Activated naive CD8-positive, alpha-beta T cell treated with anti-CD3 and anti-CD28 coated beads, Interleukin-2, amount 10 ng/mL, durations not matched to agents 7 days and 5 days (primary cell): Measurements from ENCODE around the gene PPM1M. TPM values are rescaled to one million over a fixed set of nuclear protein-coding genes. Genes with fewer than 3 reads are reported as not detected.
A peak's percentile ranks its signal among the peaks of the same experiment; 100 is the strongest.

ENCODE experiments used
- ATAC-seq: fragments of 150-1000 bp; cut with Tn5 transposase; one replicate; pipeline ENCODE4 v1.10.0; 2021; ENCODE audit warnings: low read depth, moderate library complexity
- POLR2A ChIA-PET: fragments of 350-600 bp; sonication (Branson Sonifier 250); formaldehyde crosslinking; loops from one replicate; lab custom pipeline; 2021; ENCODE audit warnings: antibody characterized with exemption; lab: Charles Lee
- DNase-seq: peaks from one replicate; pipeline ENCODE4 v3.0.0; 2021
- H3K27ac Mint-ChIP-seq: one replicate; pipeline ENCODE4 v1.8.0; 2022; ENCODE audit warnings: mild to moderate bottlenecking, mixed read lengths
- H3K27me3 Mint-ChIP-seq: one replicate; pipeline ENCODE4 v1.8.0; 2022; ENCODE audit warnings: mild to moderate bottlenecking, moderate library complexity, mixed read lengths
- H3K36me3 Mint-ChIP-seq: one replicate; pipeline ENCODE4 v1.8.0; 2021; ENCODE audit warnings: mild to moderate bottlenecking, mixed read lengths
- H3K4me1 Mint-ChIP-seq: one replicate; pipeline ENCODE4 v1.8.0; 2021; ENCODE audit warnings: mixed read lengths
- H3K4me3 Mint-ChIP-seq: one replicate; pipeline ENCODE4 v1.8.0; 2022; ENCODE audit warnings: mild to moderate bottlenecking, moderate library complexity, mixed read lengths
- H3K9me3 Mint-ChIP-seq: one replicate; pipeline ENCODE4 v1.8.0; 2021; ENCODE audit warnings: mixed read lengths
- total RNA-seq, 2 experiments: library from RNA; stranded (reverse); gene quantifications; one replicate each; pipeline ENCODE4 v1.2.3, GENCODE V29; 2021

PPM1M gene
- total RNA-seq, 2 experiments from 2014 or later = 101 to 105 TPM

DNA sequence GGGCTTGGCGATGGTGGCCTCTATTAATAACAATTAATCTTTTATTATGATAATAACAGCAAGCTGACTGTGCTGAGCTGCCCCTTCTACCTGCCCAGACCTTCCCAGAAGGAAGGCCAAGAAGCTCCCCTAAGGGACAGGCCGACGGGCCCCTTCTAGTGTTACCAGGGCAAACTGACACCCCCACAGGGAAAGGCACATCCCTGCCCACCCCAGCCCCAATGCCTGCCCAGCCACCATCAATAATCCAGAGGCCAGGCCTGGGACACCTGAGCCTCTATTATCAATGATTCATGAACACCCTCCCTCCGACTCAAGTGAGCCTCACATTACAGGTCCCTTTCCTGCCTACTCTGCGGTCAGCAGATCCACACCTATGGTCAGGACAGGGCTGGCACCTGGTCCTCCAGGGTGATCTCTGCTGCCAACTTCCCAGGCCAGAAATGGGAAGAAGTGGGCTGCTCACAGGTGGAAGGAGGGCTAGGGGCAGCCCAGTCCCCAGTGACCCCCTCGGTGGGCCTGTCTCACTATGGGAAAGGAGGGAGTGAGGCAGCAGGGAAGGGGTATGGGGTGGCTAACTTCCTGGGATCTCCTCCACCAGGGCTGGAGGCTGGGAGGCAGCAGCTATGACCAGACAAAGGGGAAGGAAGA is 8.4 kb upstream of the PPM1M start:
- Mint-ChIP-seq H3K4me3 (peak overlapping the region; percentile 99), H3K4me1 (peaks cover 55% of the 10 kb centered on the region), H3K27ac (peak overlapping the region; percentile 76), H3K9me3 (no peaks in the 10 kb centered on the region), H3K36me3 (peaks cover 21% of the 10 kb centered on the region), H3K27me3 (no peaks in the 10 kb centered on the region)
- POLR2A ChIA-PET = interaction anchor here (3.6 to 30.7 kb wide), 4 partner anchors 8 to 41 kb away, joined by 18 to 1053 read pairs (median 143); partner anchors contain the start of genes GLYCTK, PPM1M, TLR9 and WDR82
- peak; percentile 24 for DNase-seq
- no peak for ATAC-seq

DNA sequence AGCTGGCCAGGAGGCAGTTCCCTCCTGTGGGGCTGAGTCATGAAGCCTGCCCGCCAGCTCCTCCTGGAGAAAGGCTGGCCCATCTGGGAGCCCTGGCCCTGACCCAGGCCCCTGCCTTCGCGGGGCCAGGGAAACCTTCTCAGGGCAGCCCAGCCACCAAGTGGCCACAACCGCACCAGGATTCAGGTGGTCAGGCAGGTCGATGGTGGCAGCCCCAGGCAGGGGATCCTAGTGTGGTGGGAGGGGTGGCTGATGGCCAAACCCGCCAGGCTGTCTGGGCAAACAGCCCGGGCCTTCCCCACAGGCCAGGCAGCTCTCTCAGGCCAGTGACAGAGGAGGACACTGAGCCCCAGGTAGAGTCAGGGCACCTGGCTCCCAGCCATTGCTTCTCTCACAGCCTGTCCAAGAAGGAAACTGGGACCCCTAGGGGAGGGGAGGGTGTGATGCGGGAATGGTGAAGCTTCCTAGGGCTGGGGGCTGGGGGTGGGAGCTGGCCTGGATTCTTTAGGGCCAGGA is 7.8 kb upstream of the PPM1M start:
- H3K27ac Mint-ChIP-seq = peak overlapping the region; percentile 92
- H3K4me1 Mint-ChIP-seq = peaks cover 54% of the 10 kb centered on the region
- H3K36me3 Mint-ChIP-seq = peaks cover 22% of the 10 kb centered on the region
- no peaks in the 10 kb centered on the region for H3K27me3 Mint-ChIP-seq
- peak overlapping the region; percentile 99 for H3K4me3 Mint-ChIP-seq
- DNase-seq = peak; percentile 31
- POLR2A ChIA-PET = interaction anchor here (0.9 to 30.7 kb wide), 5 partner anchors 8 to 242 kb away, joined by 3 to 1053 read pairs (median 128); partner anchors contain the start of genes GLYCTK, PPM1M, RPL29 and TLR9
- H3K9me3 Mint-ChIP-seq = no peaks in the 10 kb centered on the region
- ATAC-seq = no peak

DNA sequence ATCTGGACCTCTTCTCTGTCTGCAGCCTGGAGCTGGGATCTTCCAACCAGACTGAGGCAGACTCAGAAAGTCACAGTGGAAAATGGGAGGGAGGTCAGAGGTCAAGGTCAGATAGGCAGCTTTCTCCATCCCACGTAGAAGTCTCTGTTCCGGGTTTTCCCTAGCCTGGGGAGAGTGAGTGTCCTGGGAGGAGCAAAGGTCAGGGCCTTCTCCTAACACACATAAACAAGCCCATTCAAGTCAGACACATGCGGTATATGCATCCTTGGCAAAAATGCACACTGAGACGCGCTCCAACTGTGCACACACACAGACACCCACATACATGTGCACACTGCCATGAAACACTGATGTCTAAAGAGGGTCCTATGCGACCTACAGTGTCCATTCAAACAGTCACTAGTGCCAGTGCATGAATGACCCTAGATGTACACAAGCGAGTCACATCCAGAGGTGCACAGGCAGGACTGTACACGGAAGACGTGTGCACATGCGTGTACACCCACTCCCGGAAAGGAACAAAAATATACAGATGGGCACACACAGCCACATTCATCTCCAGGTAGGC is 7.3 kb upstream of the PPM1M start:
- no peak for ATAC-seq
- Mint-ChIP-seq H3K36me3 (peaks cover 22% of the 10 kb centered on the region), H3K4me3 (peak overlapping the region; percentile 99), H3K9me3 (no peaks in the 10 kb centered on the region), H3K27ac (peak overlapping the region; percentile 92), H3K27me3 (no peaks in the 10 kb centered on the region), H3K4me1 (peaks cover 55% of the 10 kb centered on the region)
- DNase-seq = no peak
- POLR2A ChIA-PET = interaction anchor here (0.6 to 30.7 kb wide), 7 partner anchors 14 to 242 kb away, joined by 3 to 1053 read pairs (median 4); partner anchors contain the start of genes GLYCTK, RPL29, TLR9 and WDR82

DNA sequence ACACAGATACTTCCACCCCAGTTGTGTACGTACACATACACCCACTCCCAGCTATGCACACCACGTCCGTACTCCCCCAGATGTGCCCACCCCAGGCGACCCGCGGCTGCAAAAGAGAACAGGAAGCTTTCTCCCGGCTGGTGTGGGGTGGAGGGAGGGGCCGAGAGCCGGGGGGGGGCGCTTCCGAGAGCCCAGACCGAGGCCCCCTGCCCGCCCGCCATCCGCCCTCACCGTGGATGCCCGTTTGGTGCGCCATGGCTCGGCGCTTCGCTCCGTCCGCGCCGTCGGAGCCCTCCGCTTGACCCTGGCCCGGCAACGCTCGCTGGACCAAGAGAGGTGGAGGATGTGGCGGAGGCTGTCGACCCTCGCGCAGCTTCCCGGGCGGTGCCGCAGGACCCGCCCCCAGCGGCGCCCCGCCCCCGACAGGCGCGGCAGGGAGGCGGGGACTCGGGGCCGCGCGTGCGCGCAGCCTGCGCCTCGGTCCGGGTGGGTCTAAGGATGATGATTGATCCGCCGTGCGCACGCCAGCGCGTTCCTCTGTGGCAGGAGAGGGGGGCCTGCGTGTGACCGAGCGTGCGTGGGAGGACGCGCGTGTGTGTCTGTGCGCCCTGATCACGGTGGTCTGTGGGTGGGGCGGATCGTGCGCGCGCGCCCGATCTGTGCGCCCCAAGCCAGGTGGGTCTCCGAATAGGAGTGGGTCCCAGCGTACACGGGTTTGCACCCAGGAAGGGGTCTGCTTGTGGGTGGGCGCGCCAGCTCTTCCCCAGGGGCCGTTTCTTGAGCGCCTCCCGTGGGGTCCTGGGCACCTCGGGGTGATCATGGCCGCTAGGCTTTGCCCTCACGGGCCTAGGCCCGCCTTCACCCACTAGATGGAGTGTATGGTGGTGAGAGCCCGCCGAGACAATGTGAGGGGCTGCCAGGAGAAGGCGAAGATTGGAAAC is 6.5 kb upstream of the PPM1M start, which contains the start of gene TWF2:
Gene TWF2 (minus strand): TSS at position 398 of the 941 bp plus-strand sequence. CDS start 142 bp downstream, at position 256.
- H3K9me3 Mint-ChIP-seq = no peaks in the 10 kb centered on the region
- DNase-seq (peak; percentile 98), ATAC-seq (peak; percentile 72)
- H3K27ac Mint-ChIP-seq = peak within 1 kb of the TSS; percentile 96
- H3K27me3 Mint-ChIP-seq = no peaks in the 10 kb centered on the region
- peaks cover 19% of the 10 kb centered on the region for H3K36me3 Mint-ChIP-seq
- peaks cover 57% of the 10 kb centered on the region for H3K4me1 Mint-ChIP-seq
- H3K4me3 Mint-ChIP-seq = peak within 1 kb of the TSS; percentile 99
- POLR2A ChIA-PET = interaction anchor here (0.6 to 30.7 kb wide), 7 partner anchors 13 to 128 kb away, joined by 3 to 1053 read pairs (median 4); partner anchors contain the start of genes GLYCTK, TLR9 and WDR82

DNA sequence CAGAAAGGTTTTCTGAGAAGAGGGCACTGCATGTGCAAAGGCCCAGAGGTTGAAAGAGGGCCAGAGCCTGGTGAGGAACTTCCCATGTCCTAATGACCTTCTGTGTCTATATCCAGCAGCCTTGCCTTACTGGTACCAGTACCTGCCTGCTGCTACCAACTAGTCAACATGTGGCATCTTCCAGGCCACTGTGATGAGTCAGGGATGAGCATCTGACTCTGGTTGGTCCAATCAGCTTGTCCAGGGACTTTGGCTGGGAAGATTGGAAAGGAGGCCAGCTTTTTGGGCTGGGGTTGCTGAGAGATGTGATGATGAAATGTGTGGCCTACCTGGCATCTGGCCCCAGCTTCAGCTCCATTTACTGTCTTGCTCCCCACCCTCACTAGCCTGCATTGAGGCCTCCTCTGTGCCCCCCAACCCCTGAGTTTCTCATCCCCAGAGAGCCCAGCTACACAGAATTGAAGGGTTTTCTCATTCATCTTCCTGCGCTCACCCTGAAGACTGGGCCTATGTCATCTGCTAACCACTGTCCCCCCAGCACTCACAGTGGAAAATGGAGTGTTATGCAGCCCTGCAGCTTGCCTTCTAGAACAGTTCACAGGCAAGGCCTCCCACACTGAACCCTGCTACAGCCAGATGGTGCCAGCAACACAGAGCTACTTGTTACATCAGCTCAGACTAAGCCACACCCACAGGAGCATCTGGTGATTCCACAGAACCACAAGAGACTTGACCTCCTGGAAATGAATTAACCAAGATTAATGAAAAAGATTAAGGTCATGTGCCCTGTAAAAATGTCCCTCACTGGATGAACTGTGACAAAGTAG is 5.3 kb upstream of the PPM1M start:
- peak overlapping the region; percentile 99 for H3K4me3 Mint-ChIP-seq
- H3K4me1 Mint-ChIP-seq = peaks cover 57% of the 10 kb centered on the region
- POLR2A ChIA-PET = interaction anchor here (0.6 to 30.7 kb wide), 10 partner anchors 9 to 268 kb away, joined by 3 to 1053 read pairs (median 6); partner anchors contain the start of genes GLYCTK, RPL29, TLR9 and WDR82
- DNase-seq = peak; percentile 59
- H3K9me3 Mint-ChIP-seq = no peaks in the 10 kb centered on the region
- peak; percentile 48 for ATAC-seq
- H3K27ac Mint-ChIP-seq = peak overlapping the region; percentile 96
- H3K36me3 Mint-ChIP-seq = peaks cover 19% of the 10 kb centered on the region
- no peaks in the 10 kb centered on the region for H3K27me3 Mint-ChIP-seq

DNA sequence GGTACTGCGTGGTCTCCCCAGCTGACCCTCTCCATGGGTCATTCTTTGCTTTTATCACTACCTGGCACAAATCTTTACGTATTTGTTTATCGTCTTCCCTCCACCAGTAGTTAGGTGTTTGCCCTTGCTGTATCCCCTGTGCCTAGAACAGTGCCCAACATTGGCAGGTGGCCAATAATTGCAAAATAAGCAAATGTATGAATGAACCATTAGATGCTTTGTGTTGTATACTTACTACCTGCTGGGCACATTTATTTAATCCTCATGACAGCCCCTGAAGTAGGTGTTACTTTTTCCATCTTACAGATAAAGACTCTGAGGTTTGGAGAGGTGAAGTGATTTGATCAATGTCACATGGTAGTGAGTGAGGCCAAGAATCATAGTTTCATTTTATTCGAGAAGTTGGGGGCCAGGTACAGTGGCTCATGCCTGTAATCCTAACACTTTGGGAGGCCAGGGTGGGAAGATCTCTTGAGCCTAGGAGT is 4.6 kb upstream of the PPM1M start:
- POLR2A ChIA-PET = interaction anchor here (1.0 to 30.7 kb wide), 8 partner anchors 9 to 245 kb away, joined by 3 to 1053 read pairs (median 6); partner anchors contain the start of genes GLYCTK, RPL29, TLR9 and WDR82
- H3K36me3 Mint-ChIP-seq = peaks cover 14% of the 10 kb centered on the region
- no peaks in the 10 kb centered on the region for H3K27me3 Mint-ChIP-seq
- peak overlapping the region; percentile 99 for H3K4me3 Mint-ChIP-seq
- DNase-seq (peak; percentile 22), ATAC-seq (no peak)
- peak overlapping the region; percentile 96 for H3K27ac Mint-ChIP-seq
- H3K4me1 Mint-ChIP-seq = peaks cover 53% of the 10 kb centered on the region
- H3K9me3 Mint-ChIP-seq = no peaks in the 10 kb centered on the region

DNA sequence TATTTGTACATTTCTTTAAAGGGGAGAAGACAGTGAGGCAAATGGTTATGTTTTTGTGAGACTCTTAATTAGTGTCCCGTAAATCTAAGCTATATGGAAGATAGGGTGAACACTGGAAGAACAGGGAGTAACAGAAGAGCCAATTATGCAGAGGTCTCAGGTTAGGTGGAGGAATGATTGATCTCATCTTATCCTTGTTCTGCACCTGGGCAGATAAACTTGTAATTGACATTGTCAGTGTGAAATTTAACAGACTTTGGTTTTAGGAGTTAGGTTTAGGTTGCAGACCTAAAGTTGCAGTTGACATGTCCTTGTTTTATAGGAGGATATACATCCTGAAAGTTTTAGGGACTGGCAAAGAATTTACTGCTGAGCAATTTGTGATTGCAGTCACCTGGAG is 3.5 kb upstream of the PPM1M start:
- H3K4me3 Mint-ChIP-seq = peak overlapping the region; percentile 43
- H3K27me3 Mint-ChIP-seq = no peaks in the 10 kb centered on the region
- H3K36me3 Mint-ChIP-seq = peaks cover 12% of the 10 kb centered on the region
- H3K27ac Mint-ChIP-seq = peak overlapping the region; percentile 79
- peaks cover 52% of the 10 kb centered on the region for H3K4me1 Mint-ChIP-seq
- POLR2A ChIA-PET = interaction anchor here (6.5 to 30.7 kb wide), 2 partner anchors 10 to 36 kb away, joined by 158 to 1053 read pairs; partner anchors contain the start of genes GLYCTK and WDR82
- no peaks in the 10 kb centered on the region for H3K9me3 Mint-ChIP-seq
- no peak for ATAC-seq
- no peak for DNase-seq

DNA sequence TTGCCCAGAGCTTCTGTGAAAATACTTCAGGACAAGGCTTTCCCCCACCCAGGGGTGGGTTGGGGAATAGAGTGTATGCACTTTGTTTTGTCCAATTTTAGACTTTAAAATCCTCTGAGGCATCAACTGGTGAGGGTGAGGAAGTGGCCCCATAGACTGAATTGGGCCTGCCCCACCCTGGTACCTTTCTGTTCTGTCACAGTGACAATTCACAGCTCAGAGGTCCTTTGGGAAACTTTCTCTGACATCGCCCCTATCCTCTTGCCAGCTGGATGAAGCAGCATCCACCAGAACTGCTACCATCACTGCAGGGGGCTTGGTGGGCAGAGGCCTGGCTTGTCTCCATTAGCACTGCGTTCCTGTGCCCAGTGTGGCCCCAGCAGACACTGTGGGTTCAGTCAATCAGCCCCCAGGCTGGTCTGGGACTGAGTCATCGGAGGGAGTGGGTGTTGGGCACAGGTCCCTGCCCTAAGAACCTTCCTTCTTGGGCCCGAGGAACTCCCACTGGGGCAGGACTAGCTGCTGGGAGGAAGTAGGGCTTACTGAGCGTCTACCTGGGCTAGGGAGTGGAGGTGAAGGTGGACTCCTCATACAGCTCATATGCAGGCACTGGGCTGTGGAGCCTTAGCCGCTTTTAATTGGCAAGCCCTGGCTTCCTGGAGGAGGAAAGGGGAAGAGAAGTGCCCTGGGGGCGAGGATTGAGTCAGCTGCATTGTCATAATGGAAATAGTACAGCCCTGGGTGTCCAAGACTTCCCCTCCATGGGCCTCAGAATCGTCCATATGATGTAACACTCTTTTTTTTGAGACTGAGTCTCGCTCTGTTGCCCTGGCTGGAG is 1.5 kb upstream of the PPM1M start:
- no peaks in the 10 kb centered on the region for H3K9me3 Mint-ChIP-seq
- peak overlapping the region; percentile 91 for H3K27ac Mint-ChIP-seq
- POLR2A ChIA-PET = interaction anchor here (3.1 to 30.7 kb wide), 3 partner anchors 8 to 34 kb away, joined by 18 to 1053 read pairs (median 50); partner anchors contain the start of genes GLYCTK and WDR82
- H3K27me3 Mint-ChIP-seq = no peaks in the 10 kb centered on the region
- peak overlapping the region; percentile 85 for H3K4me3 Mint-ChIP-seq
- H3K4me1 Mint-ChIP-seq = peaks cover 61% of the 10 kb centered on the region
- ATAC-seq = no peak
- DNase-seq = no peak
- peaks cover 25% of the 10 kb centered on the region for H3K36me3 Mint-ChIP-seq

DNA sequence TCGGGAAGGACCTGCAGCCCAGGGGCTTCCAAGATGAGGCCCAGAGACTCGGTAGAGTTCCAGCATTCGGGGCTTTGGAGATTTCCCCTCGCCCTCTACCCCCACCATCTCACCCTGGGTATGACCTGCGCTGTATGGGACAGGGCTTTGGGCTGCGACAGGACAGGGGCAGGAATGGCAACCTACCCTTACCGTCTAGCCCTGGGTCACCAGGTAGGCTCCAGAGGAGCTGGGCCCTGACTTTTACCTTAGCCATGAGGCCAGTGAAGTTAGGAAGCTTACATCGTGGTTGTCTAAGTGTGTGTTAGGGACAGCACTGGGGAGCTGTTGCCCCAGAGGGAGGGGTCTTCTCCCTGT is 683 bp downstream of the PPM1M start:
- Mint-ChIP-seq H3K27ac (peak overlapping the region; percentile 94), H3K4me1 (peaks cover 59% of the 10 kb centered on the region), H3K9me3 (no peaks in the 10 kb centered on the region), H3K4me3 (peak overlapping the region; percentile 91), H3K27me3 (no peaks in the 10 kb centered on the region), H3K36me3 (peaks cover 29% of the 10 kb centered on the region)
- DNase-seq = no peak
- POLR2A ChIA-PET = interaction anchor here (1.1 to 30.7 kb wide), 6 partner anchors 8 to 574 kb away, joined by 3 to 1053 read pairs (median 19); partner anchors contain the start of genes GLYCTK and WDR82
- ATAC-seq = peak; percentile 8

DNA sequence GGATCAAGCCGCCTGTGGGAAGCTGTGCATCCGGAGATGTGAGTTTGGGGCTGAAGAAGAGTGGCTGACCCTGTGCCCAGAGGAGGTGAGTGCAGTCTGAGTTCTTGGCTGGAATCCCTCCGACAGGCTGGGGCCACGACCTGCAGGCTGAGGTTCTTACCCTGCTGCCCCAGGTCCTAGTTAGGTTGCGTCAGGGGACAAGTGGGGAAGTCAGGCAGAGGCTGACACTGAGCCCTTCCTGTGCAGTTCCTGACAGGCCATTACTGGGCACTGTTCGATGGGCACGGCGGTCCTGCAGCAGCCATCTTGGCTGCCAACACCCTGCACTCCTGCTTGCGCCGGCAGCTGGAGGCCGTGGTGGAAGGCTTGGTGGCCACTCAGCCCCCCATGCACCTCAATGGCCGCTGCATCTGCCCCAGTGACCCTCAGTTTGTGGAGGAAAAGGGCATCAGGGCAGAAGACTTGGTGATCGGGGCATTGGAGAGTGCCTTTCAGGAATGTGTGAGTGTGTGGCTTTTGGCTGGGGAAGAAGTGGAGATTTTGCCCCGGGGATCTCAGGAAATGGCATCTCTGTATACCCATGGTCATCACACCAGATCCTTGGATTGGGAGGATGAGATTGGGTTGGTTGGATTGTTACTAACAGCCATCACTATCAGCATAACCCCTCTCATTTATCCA is 1.3 kb downstream of the PPM1M start:
- Mint-ChIP-seq H3K9me3 (no peaks in the 10 kb centered on the region), H3K27ac (peak overlapping the region; percentile 94), H3K36me3 (peaks cover 29% of the 10 kb centered on the region), H3K4me1 (peaks cover 59% of the 10 kb centered on the region), H3K27me3 (no peaks in the 10 kb centered on the region), H3K4me3 (peak overlapping the region; percentile 91)
- POLR2A ChIA-PET = interaction anchor here (1.1 to 30.7 kb wide), 6 partner anchors 7 to 575 kb away, joined by 3 to 1053 read pairs (median 19); partner anchors contain the start of genes GLYCTK and WDR82
- DNase-seq (peak; percentile 53), ATAC-seq (peak; percentile 12)
